Measurements from ENCODE around the gene CLDN22.

DNA sequence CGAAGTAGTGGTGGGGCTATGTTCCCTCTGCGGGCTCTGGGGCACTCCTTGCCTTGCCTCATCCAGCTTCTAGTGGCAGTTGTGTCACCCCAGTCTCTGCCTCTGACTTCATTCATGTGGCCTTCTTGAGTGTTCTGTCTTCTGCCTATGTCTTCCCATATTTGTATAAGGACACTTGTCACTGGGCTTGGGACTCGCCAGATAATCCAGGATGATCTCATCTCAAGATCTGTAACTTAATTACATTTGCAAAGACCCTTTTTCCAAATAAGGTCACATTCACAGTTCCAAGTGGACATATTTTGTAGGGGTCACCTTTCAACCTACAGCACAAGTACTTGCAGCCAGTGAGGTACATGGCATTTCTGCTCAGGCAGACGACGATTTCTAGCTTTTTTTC, 32.5 kb upstream of the CLDN22 start:
- TF ChIP-seq, protein P1, sequence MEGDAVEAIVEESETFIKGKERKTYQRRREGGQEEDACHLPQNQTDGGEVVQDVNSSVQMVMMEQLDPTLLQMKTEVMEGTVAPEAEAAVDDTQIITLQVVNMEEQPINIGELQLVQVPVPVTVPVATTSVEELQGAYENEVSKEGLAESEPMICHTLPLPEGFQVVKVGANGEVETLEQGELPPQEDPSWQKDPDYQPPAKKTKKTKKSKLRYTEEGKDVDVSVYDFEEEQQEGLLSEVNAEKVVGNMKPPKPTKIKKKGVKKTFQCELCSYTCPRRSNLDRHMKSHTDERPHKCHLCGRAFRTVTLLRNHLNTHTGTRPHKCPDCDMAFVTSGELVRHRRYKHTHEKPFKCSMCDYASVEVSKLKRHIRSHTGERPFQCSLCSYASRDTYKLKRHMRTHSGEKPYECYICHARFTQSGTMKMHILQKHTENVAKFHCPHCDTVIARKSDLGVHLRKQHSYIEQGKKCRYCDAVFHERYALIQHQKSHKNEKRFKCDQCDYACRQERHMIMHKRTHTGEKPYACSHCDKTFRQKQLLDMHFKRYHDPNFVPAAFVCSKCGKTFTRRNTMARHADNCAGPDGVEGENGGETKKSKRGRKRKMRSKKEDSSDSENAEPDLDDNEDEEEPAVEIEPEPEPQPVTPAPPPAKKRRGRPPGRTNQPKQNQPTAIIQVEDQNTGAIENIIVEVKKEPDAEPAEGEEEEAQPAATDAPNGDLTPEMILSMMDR (IDR thresholded peaks at IDR 0.05), result no peak
- TF ChIP-seq POLR2A (IDR thresholded peaks at IDR 0.05), result no peak
